ENCODE data around the gene NPIPB2. TPM values are rescaled to one million over a fixed set of nuclear protein-coding genes. Genes with fewer than 3 reads are reported as not detected.

NPIPB2 gene
- total RNA-seq, 4 donors from 2014 or later, result 1.8 to 24.6 (median 3.4) TPM

DNA sequence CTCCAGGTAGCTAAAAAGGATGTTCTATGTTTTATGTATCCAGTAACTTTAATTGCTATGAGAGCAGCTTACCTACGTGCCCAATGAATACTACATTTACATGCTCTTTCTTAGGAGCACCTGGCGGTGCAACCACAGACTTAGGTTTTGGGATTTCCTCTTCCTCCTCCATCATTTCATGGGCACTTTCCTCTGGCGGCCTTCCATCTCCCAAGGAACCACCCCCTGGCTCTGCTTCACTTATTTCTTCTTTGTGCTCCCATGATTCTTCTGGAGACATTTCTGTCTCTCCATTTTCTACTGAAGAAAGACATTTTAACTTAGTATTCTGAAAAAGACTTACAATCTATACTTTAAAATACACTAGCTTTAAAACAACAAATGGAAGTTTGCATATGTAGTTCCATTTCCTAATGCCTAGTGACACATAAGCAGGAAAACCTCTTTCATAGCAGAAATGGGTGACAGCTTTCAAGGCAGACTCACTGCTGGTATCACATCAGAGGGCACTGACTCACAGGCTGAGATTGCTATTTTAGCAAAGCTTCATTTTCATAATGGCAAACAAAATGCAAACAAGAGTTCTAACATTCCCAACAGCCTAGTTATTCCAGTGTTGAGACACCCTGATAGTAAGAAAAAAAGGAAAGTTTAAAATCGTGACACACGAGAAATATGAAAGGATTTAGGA lies 45.2 kb downstream of the NPIPB2 start:
- TF ChIP-seq, protein P1, sequence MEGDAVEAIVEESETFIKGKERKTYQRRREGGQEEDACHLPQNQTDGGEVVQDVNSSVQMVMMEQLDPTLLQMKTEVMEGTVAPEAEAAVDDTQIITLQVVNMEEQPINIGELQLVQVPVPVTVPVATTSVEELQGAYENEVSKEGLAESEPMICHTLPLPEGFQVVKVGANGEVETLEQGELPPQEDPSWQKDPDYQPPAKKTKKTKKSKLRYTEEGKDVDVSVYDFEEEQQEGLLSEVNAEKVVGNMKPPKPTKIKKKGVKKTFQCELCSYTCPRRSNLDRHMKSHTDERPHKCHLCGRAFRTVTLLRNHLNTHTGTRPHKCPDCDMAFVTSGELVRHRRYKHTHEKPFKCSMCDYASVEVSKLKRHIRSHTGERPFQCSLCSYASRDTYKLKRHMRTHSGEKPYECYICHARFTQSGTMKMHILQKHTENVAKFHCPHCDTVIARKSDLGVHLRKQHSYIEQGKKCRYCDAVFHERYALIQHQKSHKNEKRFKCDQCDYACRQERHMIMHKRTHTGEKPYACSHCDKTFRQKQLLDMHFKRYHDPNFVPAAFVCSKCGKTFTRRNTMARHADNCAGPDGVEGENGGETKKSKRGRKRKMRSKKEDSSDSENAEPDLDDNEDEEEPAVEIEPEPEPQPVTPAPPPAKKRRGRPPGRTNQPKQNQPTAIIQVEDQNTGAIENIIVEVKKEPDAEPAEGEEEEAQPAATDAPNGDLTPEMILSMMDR (IDR thresholded peaks at IDR 0.05), result no peak
- TF ChIP-seq POLR2A (IDR thresholded peaks at IDR 0.05), result no peak
- Histone ChIP-seq H3K27ac (no peak overlapping the region), H3K9me3 (no peaks in the 10 kb centered on the region), H3K4me1 (peaks cover 0 to 4% of the 10 kb centered on the region in 2 donors), H3K27me3 (no peaks in the 10 kb centered on the region), H3K4me3 (no peak overlapping the region), H3K36me3 (no peaks in the 10 kb centered on the region)
- DNase-seq, result no peak
- intact Hi-C loops (cut with DNase I; ENCODE audit: low total_unique reads), result no loop called here

DNA sequence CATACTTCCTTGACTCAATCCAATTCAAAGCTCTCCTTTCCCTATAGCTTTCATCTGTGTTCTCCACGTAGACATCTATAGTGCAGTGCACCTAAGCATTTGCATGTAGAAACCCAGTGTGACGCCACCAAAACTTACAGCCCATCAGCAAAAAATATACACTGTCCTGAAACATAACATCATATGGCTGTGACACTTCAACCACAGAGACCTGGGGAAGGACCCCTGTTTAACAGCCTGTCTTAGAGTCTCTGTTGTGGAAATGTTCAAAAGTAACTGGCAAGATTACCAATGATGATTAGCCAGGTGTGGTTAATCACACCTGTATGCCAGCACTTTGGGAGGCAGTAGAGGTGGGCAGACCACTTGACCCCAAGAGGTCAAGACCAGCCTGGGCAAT lies 48.3 kb downstream of the NPIPB2 start:
- Histone ChIP-seq H3K9me3 (no peaks in the 10 kb centered on the region), H3K4me3 (no peak overlapping the region), H3K36me3 (no peaks in the 10 kb centered on the region), H3K27me3 (no peaks in the 10 kb centered on the region), H3K27ac (no peak overlapping the region), H3K4me1 (no peaks in the 10 kb centered on the region)
- TF ChIP-seq POLR2A (IDR thresholded peaks at IDR 0.05), result no peak
- TF ChIP-seq, protein P1 (IDR thresholded peaks at IDR 0.05), result no peak
- no peak for DNase-seq
- intact Hi-C loops (cut with DNase I; ENCODE audit: low total_unique reads), result no loop called here

DNA sequence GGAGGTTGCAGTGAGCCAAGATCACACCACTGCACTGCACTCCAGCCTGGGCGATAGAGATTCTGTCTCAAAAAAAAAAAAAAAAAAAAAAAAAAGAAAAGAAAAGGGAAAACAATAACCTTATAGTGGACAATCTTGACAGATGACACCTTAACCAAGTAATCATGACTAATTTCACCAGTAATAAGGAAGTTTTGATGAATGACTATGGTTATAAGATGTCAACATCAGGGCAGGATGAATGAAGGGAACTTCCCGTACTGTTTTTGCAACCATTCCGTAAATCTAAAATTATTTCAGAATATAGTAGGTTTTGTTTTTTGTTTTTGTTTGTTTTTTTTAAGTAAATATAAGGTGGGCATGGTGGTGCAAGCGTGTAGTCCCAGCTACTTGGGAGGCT lies 49.1 kb downstream of the NPIPB2 start:
- H3K27me3 ChIP-seq, result no peaks in the 10 kb centered on the region
- TF ChIP-seq, protein P1 (IDR thresholded peaks at IDR 0.05), result no peak
- TF ChIP-seq POLR2A (IDR thresholded peaks at IDR 0.05), result no peak
- intact Hi-C loops (cut with DNase I; ENCODE audit: low total_unique reads), result no loop called here
- no peak overlapping the region for H3K4me3 ChIP-seq
- no peak overlapping the region for H3K27ac ChIP-seq
- H3K4me1 ChIP-seq, result no peaks in the 10 kb centered on the region
- no peaks in the 10 kb centered on the region for H3K36me3 ChIP-seq
- DNase-seq, result no peak
- no peaks in the 10 kb centered on the region for H3K9me3 ChIP-seq

DNA sequence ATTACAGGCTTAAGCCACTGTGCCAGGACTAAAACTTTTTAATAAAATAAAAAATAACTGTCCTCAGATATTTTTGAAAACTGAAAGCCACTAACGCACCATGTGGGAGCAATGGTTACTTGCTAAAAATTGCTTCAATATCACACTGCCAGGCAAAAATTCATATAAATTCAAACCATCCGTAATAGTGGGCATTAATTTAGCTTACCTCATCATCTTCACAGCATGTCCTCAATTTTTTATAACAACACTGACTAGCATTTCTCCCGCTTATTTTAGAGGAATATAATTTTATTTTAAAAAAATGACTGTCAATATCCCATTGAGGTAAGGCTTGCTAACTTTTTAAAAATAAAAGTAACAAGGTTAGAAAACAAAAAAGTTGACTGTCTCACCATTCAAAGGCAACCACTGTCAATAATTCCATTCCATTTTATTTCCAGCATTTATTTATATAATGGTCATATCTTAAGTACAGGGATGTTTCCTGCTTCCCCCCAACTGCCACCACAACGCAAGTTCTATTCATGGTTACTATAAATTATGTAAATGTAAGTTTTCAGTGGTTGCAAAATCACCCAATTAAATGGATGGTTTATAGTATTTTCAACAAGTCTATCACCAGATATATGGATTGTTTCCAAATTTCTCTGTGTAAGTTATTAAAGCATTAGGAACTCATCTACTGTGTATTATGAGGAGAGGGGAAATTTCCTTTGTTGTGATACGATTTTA lies 51.4 kb downstream of the NPIPB2 start:
- Histone ChIP-seq H3K4me3 (no peak overlapping the region), H3K36me3 (no peaks in the 10 kb centered on the region), H3K9me3 (no peaks in the 10 kb centered on the region), H3K27ac (no peak overlapping the region), H3K4me1 (no peaks in the 10 kb centered on the region), H3K27me3 (no peaks in the 10 kb centered on the region)
- intact Hi-C loops (cut with DNase I; ENCODE audit: low total_unique reads), result no loop called here
- TF ChIP-seq POLR2A (IDR thresholded peaks at IDR 0.05), result no peak
- TF ChIP-seq, protein P1 (IDR thresholded peaks at IDR 0.05), result no peak
- no peak for DNase-seq

DNA sequence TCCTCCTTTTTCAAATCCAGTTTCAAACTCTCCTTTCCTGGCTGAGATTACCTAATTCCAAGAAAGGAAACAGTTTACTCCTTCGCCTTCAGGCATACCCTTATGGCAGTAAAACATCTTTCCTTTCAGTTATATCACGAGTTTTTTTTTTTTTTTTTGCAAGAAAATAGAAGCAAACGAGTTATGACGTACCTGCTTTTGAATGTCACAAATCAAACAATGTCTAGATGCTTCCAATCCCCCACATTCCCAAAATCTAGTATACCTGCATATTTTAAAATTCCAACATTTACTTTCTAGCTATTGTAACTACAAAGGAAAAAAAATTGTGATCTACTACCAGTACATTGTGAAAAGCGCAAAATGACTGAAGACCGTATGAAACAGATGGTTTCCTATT lies 55.0 kb downstream of the NPIPB2 start:
- intact Hi-C loops (cut with DNase I; ENCODE audit: low total_unique reads), result no loop called here
- TF ChIP-seq, protein P1 (IDR thresholded peaks at IDR 0.05), result no peak
- no peak for TF ChIP-seq POLR2A (IDR thresholded peaks at IDR 0.05)
- H3K36me3 ChIP-seq, result no peaks in the 10 kb centered on the region
- no peaks in the 10 kb centered on the region for H3K9me3 ChIP-seq
- H3K4me3 ChIP-seq, result no peak overlapping the region
- DNase-seq, result no peak
- H3K4me1 ChIP-seq, result no peaks in the 10 kb centered on the region
- no peaks in the 10 kb centered on the region for H3K27me3 ChIP-seq
- H3K27ac ChIP-seq, result no peak overlapping the region
